ENCODE data around the gene PRR14. TPM values are rescaled to one million over a fixed set of nuclear protein-coding genes. Genes with fewer than 3 reads are reported as not detected.

The PRR14 gene
- total and polyA plus RNA-seq, 4 donors, result 16.0 to 63.2 (median 52.5) TPM

DNA sequence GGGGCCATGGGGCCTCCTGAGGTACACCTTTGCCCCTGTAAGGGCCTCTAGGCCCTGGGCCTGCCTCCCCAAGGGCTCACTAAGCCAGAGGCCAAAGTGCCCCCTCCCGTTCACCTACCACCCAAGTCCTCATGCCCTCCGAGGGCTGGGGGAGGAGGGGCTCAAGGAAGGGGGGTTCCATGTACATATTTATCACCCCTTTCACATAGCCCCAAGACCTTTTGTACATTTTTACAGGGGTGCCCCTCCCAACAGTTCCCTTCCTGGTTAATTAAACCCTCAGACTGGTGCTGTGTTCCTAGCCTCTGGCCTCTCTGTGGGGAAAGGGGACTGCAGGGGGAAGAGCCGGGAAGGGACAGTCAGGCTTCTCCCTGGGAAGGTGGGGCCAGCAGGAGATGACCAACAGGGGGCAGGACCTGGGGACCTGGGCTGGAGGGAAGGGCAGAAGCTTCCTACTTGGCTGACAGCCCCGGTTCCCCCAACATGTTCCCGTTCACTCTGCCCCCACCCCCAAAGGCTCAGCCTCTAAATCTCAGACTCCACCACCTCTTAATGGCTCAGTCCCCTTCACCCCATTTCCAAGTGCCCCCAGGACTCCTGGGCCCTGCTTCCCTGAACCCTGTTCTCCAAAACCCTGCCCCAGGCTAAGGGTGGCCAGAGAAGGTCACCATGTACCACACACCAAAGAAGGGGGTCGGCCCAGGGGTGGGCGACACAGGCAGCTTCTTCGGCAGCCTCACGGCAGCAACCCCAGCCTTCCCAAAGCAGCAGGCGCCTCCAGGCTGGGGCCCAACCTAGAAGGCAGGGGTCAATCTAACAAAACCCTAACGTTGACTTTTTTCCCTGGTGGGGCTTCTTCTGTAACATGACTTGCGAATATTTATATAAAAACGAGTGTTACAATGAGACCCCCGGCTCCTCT lies 19.4 kb downstream of the PRR14 start:
- no peaks in the 10 kb centered on the region for H3K4me1 ChIP-seq (ENCODE audit: control insufficient read depth in 5 of 5, insufficient read depth in 5 of 5, low read length in 5 of 5)
- H3K27ac ChIP-seq (ENCODE audit: low read depth in 1 of 2, low read length in 1 of 2), result no peak overlapping the region
- no peak for DNase-seq
- no peak for TF ChIP-seq CTCF (IDR thresholded peaks at IDR 0.05; ENCODE audit: control extremely low read depth, extremely low read depth)
- H3K27me3 ChIP-seq (ENCODE audit: control insufficient read depth in 3 of 3, insufficient read depth in 3 of 3, low read length in 2 of 3), result no peaks in the 10 kb centered on the region
- H3K9me3 ChIP-seq (ENCODE audit: control insufficient read depth in 4 of 4, insufficient read depth in 3 of 4, low read length in 3 of 4), result no peaks in the 10 kb centered on the region
- peaks cover 14 to 51% (median 18%) of the 10 kb centered on the region in 4 donors for H3K36me3 ChIP-seq (ENCODE audit: control insufficient read depth in 4 of 4, insufficient read depth in 4 of 4, low read length in 4 of 4)
- ATAC-seq (ENCODE audit: insufficient read depth, low FRiP score), result peak; percentile 27
- H3K9ac ChIP-seq (ENCODE audit: insufficient read depth in 1 of 2, low read length in 2 of 2), result no peak overlapping the region
- H3K4me3 ChIP-seq, result no peak overlapping the region
- 86 to 87% methylated on average over 14 of the region's 14 CpGs for WGBS, 2 donors

GRCh38 chr16:30675143-30675542 lies 24.4 kb downstream of the PRR14 start:
- WGBS, 2 donors, result 88 to 92% methylated on average over 10 of the region's 10 CpGs
- Histone ChIP-seq H3K27me3 (ENCODE audit: control insufficient read depth in 3 of 3, insufficient read depth in 3 of 3, low read length in 2 of 3) (no peaks in the 10 kb centered on the region), H3K36me3 (ENCODE audit: control insufficient read depth in 4 of 4, insufficient read depth in 4 of 4, low read length in 4 of 4) (peaks cover 0 to 3% (median 1%) of the 10 kb centered on the region in 4 donors), H3K9ac (ENCODE audit: insufficient read depth in 1 of 2, low read length in 2 of 2) (no peak overlapping the region), H3K27ac (ENCODE audit: low read depth in 1 of 2, low read length in 1 of 2) (no peak overlapping the region), H3K9me3 (ENCODE audit: control insufficient read depth in 4 of 4, insufficient read depth in 3 of 4, low read length in 3 of 4) (no peaks in the 10 kb centered on the region), H3K4me1 (ENCODE audit: control insufficient read depth in 5 of 5, insufficient read depth in 5 of 5, low read length in 5 of 5) (no peaks in the 10 kb centered on the region), H3K4me3 (no peak overlapping the region)
- no peak for TF ChIP-seq CTCF (IDR thresholded peaks at IDR 0.05; ENCODE audit: control extremely low read depth, extremely low read depth)
- ATAC-seq (ENCODE audit: insufficient read depth, low FRiP score), result no peak
- DNase-seq, result no peak

- Histone ChIP-seq H3K27ac (ENCODE audit: low read depth in 1 of 2, low read length in 1 of 2) (no peak overlapping the region), H3K4me1 (ENCODE audit: control insufficient read depth in 5 of 5, insufficient read depth in 5 of 5, low read length in 5 of 5) (no peaks in the 10 kb centered on the region), H3K9me3 (ENCODE audit: control insufficient read depth in 4 of 4, insufficient read depth in 3 of 4, low read length in 3 of 4) (no peaks in the 10 kb centered on the region), H3K4me3 (no peak overlapping the region), H3K36me3 (ENCODE audit: control insufficient read depth in 4 of 4, insufficient read depth in 4 of 4, low read length in 4 of 4) (no peaks in the 10 kb centered on the region), H3K27me3 (ENCODE audit: control insufficient read depth in 3 of 3, insufficient read depth in 3 of 3, low read length in 2 of 3) (no peaks in the 10 kb centered on the region), H3K9ac (ENCODE audit: insufficient read depth in 1 of 2, low read length in 2 of 2) (no peak overlapping the region)
- TF ChIP-seq CTCF (IDR thresholded peaks at IDR 0.05; ENCODE audit: control extremely low read depth, extremely low read depth), result no peak
- 82 to 87% methylated on average over 11 of the region's 11 CpGs for WGBS, 2 donors
- DNase-seq, result no peak
- no peak for ATAC-seq (ENCODE audit: insufficient read depth, low FRiP score)
Measured at GRCh38 chr16:30677931-30678585, 27.3 kb downstream of the PRR14 start.

All from lung (tissue), 12 donors.